ENCODE results near the gene LIN7A. TPM values are rescaled to one million over a fixed set of nuclear protein-coding genes. Genes with fewer than 3 reads are reported as not detected.

Gene LIN7A
- total RNA-seq, 1 donor from 2014 or later, result 0.20 TPM

DNA sequence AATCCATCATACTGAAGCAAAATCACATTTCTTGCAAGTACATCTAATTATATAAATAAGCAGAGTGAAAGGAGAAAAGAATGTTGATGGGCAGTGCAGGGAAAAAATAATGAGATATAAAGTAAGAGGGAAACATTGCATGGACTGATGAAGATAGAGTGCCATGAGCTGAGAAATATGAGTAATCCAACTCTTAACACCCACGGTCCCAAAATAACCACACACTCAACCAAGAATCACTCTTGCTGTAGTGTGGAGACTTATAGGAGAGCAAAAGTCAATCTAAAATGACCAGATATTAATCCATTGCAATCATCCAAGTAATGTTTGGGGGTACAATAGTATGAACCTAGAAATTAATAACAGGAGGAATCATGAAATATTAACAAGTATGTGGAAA is 180.9 kb downstream of the LIN7A start:
- no peak for DNase-seq (ENCODE audit: low read depth in 2 of 2)

DNA sequence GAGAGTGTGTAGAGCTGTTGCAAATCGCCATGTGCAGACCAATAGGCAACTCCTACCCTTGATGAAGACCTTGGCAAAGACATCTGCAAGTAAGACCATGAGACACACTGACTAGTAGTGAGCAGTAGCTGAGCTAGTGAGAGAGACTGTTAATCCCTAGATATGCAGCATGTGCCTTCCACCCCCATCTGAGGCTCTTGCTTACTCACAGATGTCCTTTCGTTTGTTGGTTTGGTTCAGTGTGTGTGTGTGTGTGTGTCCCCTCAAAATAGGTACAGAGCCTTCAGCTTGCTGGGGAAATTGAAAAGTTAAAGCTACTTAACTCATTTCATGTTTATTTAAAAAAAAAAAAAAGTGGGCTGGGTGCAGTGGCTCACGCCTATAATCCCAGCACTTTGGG is 183.5 kb downstream of the LIN7A start:
- no peak for DNase-seq (ENCODE audit: low read depth in 2 of 2)

DNA sequence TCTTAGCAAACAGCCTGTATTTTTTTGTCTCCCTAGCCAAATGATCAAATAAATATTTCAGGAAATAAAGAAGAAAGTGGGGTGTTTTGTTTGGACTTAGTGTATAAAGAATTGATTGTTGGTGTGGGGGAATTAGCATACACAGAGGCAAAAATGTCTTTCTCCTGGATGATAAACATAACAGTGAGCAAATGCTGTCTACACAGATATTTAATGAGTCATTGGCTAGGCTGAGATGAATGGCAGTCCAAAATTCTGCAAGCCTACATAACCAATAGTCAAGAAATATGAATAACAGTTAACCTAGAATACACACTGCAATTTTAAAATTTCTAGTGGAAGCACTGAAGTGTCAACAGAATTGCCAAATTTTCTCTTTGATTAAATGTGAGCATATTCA is 185.3 kb downstream of the LIN7A start:
- DNase-seq (ENCODE audit: low read depth in 2 of 2), result no peak

DNA sequence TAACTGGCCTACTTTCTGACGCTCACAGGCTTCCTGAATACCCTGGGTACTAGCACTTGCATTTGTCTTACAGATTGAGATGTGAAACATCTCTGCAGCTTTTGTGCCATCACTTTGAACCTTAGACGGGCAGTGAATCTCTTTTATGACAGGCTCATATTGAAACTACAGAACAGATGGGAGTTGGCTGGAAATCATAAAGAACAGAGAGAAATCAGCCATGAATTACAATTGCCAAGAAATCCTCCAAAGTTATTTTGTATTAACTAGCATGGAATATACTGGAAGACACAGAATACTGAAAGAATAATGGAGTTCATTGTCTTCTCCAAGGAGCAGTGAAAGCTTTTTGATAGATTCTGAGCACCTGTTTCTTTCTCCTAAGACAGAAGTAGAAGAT is 188.3 kb downstream of the LIN7A start:
- DNase-seq (ENCODE audit: low read depth in 2 of 2), result no peak

DNA sequence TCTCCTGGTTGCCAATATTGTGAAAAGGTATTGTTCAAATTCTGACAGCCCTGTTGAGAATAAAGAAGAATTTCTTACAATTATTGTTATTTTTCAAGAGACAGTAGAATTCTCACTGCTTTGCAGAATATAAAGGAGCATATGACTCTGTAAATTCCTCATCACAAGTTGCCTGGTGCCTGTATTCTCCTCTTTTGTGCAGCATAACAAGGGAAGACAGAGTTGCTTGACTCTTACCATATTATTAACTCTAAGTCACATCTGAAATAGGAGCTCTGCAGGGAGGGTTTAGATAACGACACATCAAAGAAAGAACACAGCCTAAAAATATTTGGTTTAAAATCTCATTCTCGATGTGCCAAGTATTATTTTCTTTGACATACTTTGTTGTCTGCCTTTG is 189.9 kb downstream of the LIN7A start:
- no peak for DNase-seq (ENCODE audit: low read depth in 2 of 2)

DNA sequence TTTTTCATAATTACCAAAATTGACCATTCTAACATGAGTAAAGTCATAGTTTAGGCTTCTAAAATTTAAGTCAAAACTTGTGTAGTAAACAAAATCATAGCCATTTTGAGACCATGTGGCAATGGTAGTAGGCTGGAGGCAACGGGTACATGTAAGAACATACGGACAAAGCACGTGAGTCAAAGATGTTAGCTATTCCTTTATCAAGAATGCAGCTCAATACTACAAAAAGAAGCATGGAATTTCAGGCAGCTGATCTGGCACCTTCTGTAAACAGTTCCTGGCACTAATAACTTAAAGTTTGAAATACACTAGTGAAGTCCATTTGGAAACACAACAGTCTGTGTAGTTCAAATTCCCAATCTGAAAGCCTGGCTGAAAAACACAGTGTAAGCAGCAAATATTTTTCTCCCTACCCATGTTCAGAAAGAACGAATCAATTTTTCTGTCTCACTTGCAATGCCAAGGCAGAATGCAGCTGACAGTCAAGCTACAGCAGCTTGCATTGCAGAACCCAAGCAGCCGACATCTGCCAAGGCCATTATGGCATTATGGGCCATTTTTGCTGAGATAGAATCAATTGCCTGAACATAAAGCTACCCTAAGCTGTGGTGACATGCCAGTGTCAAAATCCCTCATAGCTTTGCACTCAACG is 191.8 kb downstream of the LIN7A start:
- no peak for DNase-seq (ENCODE audit: low read depth in 2 of 2)

Other genes starting within 250 kb of the LIN7A start
- gene MYF6, start 230.3 kb downstream of the LIN7A start, total RNA-seq, result not detected in 2 replicates
- not detected in 2 replicates for gene MYF5, start 221.0 kb downstream of the LIN7A start, total RNA-seq
- under 0.01 TPM in 2 replicates for gene ACSS3, start 140.1 kb upstream of the LIN7A start, total RNA-seq

All from lung microvascular endothelial cell (primary cell).